Lower leg skin (tissue), 4 donors: ENCODE data around the gene CKS1B. TPM values are rescaled to one million over a fixed set of nuclear protein-coding genes. Genes with fewer than 3 reads are reported as not detected.

ENCODE experiments used
- DNase-seq, 2 donors: peaks; one replicate each; pipeline ENCODE4 v3.0.0-alpha.2; 2019; ENCODE audit warnings: low spot score in 2 of 2
- H3K4me3 ChIP-seq: fragments of 200-600 bp; sonication (generic); 2 replicates; pipeline ENCODE4 v1.5.1; 2017; ENCODE audit warnings: mild to moderate bottlenecking, low read depth; ENCODE audit not compliant: poor library complexity, severe bottlenecking
- CTCF ChIP-seq, 3 donors: fragments of 450-650 bp; IDR thresholded peaks; one replicate each; pipeline ENCODE4 v1.5.1; 2016; ENCODE audit warnings: antibody characterized with exemption in 3 of 3, mild to moderate bottlenecking in 3 of 3, moderate library complexity in 2 of 3
- POLR2A ChIP-seq, 2 donors: fragments of 450-650 bp; IDR thresholded peaks; one replicate each; pipeline ENCODE4 v1.6.1; 2016 to 2017; ENCODE audit warnings: antibody characterized with exemption in 2 of 2, mild to moderate bottlenecking in 1 of 2, moderate library complexity in 1 of 2
- WGBS, 2 donors: methylation state at CpG; one replicate each; pipeline ENCODE4 v1.1.5; 2018; 5-methylcytosine and 5-hydroxymethylcytosine counted together
- intact Hi-C: fragments of 100-400 bp; cut with DNase I; formaldehyde crosslinking; loops from one replicate; pipeline ENCODE4 v1.15.0; 2023; ENCODE audit warnings: low total_unique reads
- total RNA-seq, 4 donors: library from RNA; depleted of rRNA; stranded (reverse); fragments of >200 nt; gene quantifications; one replicate each; pipeline ENCODE4 v1.1.0, GENCODE V29; 2016

CKS1B gene
- total RNA-seq, 4 donors from 2014 or later = 40.0 to 58.7 (median 45.3) TPM

DNA sequence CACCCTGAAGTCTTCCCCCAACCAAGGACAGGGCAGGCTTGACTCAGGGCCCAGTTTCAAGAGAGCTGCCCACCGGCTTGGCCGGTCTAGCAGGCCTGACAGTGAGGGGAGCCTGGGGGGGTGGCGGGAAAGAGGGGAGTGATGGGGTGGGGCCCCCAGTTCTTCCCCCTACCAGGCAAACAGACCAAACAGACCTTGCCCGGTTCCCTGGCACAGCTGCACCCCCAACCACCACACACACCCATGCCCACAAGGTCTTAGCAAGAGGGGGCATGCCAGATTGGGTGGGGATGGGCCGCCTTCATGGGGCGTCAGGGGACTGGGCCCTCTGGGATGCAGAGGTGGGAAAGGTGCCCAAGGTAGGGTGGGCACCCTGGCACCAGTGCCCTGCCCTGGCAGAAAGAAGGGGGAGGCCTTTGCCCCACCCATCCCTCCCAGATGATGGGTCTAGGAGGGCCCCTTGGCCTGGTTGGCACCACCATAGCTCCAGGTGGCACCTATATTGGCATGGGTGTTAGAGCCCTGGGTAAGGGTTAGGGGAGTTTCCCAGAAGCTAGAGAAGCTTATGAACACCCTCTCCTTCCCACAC lies 37.0 kb downstream of the CKS1B start:
- intact Hi-C loops = loop anchor here (10.0 kb wide), 1 partner anchor 47 kb away; the partner anchor contains the start of gene PYGO2
- 71 to 84% methylated on average over 3 to 6 of the region's 6 CpGs for WGBS, 2 donors
- TF ChIP-seq POLR2A (IDR thresholded peaks at IDR 0.05) (no peak), CTCF (IDR thresholded peaks at IDR 0.05) (no peak)
- peak in 1 of 2 donors; percentile 89 for DNase-seq
- H3K4me3 ChIP-seq = no peak overlapping the region

GRCh38 chr1:155012026-155012546 lies 37.6 kb downstream of the CKS1B start:
- WGBS, 2 donors = 5 to 10% methylated on average over 9 of the region's 9 CpGs
- no peak for TF ChIP-seq CTCF (IDR thresholded peaks at IDR 0.05)
- TF ChIP-seq POLR2A (IDR thresholded peaks at IDR 0.05) = no peak
- H3K4me3 ChIP-seq = no peak overlapping the region
- peak; percentile 85 to 95 for DNase-seq
- intact Hi-C loops = loop anchor here (10.0 kb wide), 1 partner anchor 47 kb away; the partner anchor contains the start of gene PYGO2

GRCh38 chr1:155012776-155013602 lies 38.5 kb downstream of the CKS1B start:
- TF ChIP-seq POLR2A (IDR thresholded peaks at IDR 0.05) (no peak), CTCF (IDR thresholded peaks at IDR 0.05) (no peak)
- intact Hi-C loops = loop anchor here (10.0 kb wide), 1 partner anchor 48 kb away; the partner anchor contains the start of gene PYGO2
- H3K4me3 ChIP-seq = no peak overlapping the region
- WGBS, 2 donors = 45 to 48% methylated on average over 3 of the region's 3 CpGs
- no peak for DNase-seq

DNA sequence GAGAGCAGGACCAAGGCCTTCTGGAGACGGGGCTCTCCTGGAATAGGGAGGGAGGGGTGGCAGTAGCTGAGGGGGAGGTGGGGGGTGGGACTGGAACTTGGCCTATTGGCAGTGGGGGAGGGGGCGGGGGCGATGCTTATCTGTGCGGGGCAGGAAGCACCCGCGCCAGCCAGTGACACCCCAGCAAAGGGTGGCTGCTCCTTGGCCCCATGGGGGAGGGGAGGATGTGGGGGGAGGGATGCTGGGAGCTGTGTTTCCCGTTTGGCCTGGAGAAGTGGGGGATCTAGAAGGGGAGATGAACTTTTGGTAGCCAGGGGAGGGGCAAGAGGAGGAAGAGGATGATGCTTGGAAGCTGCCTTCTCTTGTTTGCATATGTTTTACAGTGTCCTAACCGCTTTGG lies 39.2 kb downstream of the CKS1B start:
- intact Hi-C loops = loop anchor here (10.0 kb wide), 1 partner anchor 49 kb away; the partner anchor contains the start of gene PYGO2
- no peak for DNase-seq
- H3K4me3 ChIP-seq = no peak overlapping the region
- WGBS, 2 donors = 39 to 40% methylated on average over 8 of the region's 8 CpGs
- TF ChIP-seq CTCF (IDR thresholded peaks at IDR 0.05) = no peak
- no peak for TF ChIP-seq POLR2A (IDR thresholded peaks at IDR 0.05)

DNA sequence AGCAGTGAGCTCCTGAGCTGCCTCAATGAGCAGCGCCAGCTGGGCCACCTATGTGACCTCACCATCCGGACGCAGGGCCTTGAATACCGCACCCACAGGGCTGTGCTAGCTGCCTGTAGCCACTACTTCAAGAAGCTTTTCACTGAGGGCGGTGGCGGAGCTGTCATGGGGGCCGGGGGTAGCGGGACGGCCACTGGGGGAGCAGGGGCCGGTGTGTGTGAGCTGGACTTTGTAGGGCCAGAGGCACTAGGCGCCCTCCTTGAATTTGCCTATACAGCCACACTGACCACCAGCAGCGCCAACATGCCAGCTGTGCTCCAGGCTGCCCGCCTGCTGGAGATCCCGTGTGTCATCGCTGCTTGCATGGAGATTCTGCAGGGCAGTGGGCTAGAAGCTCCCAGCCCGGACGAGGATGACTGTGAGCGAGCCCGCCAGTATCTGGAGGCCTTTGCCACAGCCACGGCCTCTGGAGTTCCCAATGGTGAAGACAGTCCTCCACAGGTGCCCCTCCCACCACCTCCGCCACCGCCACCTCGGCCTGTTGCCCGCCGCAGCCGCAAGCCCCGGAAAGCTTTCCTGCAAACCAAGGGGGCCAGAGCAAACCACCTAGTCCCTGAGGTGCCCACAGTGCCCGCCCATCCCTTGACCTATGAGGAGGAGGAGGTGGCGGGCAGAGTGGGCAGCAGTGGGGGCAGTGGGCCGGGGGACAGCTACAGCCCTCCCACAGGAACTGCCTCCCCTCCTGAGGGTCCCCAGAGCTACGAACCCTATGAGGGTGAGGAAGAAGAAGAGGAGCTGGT lies 40.4 kb downstream of the CKS1B start:
- 81 to 87% methylated on average over 26 to 30 of the region's 31 CpGs for WGBS, 2 donors
- DNase-seq = peak in 1 of 2 donors; percentile 86
- no peak overlapping the region for H3K4me3 ChIP-seq
- intact Hi-C loops = loop anchor here (10.0 kb wide), 1 partner anchor 50 kb away; the partner anchor contains the start of gene PYGO2
- no peak for TF ChIP-seq POLR2A (IDR thresholded peaks at IDR 0.05)
